AG10803 (cell line): Measurements from ENCODE around the gene MINPP1.
"Not testable (repeated sequence)": the region's sequence is repeated elsewhere in the genome, so short reads cannot be mapped to it uniquely, and the experiment has no call there.

ENCODE experiments used
- DNase-seq: peaks from one replicate; pipeline ENCODE4 v3.0.0; 2010; ENCODE audit warnings: low read depth
- H3K4me3 ChIP-seq: 2 replicates; pipeline ENCODE4 v1.5.1; 2011; ENCODE audit warnings: mild to moderate bottlenecking, low read length, control low read depth
- CTCF ChIP-seq: conservative IDR thresholded peaks from 2 replicates; pipeline ENCODE4 v1.5.1; 2011; ENCODE audit warnings: mild to moderate bottlenecking, low read length, control low read depth, inconsistent platforms

MINPP1 gene, protein sequence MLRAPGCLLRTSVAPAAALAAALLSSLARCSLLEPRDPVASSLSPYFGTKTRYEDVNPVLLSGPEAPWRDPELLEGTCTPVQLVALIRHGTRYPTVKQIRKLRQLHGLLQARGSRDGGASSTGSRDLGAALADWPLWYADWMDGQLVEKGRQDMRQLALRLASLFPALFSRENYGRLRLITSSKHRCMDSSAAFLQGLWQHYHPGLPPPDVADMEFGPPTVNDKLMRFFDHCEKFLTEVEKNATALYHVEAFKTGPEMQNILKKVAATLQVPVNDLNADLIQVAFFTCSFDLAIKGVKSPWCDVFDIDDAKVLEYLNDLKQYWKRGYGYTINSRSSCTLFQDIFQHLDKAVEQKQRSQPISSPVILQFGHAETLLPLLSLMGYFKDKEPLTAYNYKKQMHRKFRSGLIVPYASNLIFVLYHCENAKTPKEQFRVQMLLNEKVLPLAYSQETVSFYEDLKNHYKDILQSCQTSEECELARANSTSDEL

GRCh38 chr10:87504640-87505365, at the start of gene MINPP1:
TSS of gene MINPP1 (plus strand) at chr10:87504893. CDS start at chr10:87504916, 23 bp downstream.
- no peak for TF ChIP-seq CTCF
- H3K4me3 ChIP-seq = peak within 1 kb of the TSS; percentile 88
- peak; percentile 81 for DNase-seq

DNA sequence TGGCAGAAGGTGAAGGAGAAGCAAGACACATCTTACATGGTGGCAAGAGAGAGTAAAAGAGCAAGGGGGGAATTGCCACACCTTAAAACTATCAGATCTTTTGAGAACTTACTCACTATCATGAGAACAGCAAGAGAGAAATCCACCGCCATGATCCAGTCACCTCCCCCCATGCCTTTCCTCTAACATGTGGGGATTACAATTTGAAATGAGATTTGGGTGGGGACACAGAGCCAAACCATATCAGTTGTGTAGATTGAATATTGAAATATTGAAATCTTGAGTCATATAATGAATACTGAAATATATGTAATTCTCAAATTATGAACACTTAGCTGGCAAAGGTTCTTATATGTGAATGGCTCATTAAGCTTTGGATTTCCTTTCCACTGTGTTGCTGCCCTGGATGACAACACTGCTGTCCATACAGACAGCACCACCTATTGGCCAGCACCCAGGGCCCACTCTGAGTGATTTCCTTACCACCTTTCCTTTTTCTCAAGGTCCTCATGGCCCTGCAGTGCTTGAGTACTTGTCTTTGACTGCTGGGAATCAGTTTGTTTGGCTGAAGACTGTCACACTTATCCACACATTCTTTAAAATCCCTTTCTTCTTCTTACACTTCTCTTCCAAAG, 48.0 kb upstream of the MINPP1 start:
- not testable (repeated sequence) for DNase-seq, H3K4me3 ChIP-seq

DNA sequence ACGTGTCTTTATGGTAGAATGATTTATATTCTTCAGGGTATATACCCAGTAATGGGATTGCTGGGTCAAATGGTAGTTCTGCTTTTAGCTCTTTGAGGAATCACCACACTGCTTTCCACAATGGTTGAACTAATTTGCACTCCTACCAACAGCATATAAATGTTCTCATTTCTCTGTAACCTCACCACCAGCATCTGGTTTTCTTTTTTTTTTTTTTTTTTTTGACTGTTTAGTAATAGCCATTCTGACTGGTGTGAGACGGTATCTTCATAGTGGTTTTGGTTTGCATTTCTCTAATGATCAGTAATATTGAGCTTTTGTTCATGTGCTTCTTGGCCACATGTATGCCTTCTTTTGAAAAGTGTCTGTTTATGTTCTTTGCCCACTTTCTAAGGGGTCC, 42.9 kb upstream of the MINPP1 start:
- H3K4me3 ChIP-seq, DNase-seq: not testable (repeated sequence)

DNA sequence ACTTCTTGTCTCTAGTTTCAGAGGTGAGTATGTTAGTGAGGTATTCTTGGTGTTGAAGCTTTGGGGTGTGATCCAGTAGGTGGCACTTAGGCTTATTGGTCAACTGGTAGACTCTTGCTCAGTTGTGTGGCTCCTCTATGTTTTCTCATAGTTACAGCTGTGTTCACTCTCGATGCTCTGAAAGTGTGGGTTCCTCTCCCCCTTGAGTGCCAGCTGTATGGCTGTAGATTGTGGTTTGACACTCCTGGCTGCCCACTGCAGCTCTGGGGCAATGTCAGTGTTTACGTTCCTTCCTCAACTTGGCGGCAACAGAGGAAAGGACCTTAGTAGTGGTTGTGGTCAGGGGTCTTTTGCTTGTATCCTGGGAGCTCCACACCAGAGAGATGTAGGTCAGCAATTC, 37.8 kb upstream of the MINPP1 start:
- not testable (repeated sequence) for DNase-seq, H3K4me3 ChIP-seq

DNA sequence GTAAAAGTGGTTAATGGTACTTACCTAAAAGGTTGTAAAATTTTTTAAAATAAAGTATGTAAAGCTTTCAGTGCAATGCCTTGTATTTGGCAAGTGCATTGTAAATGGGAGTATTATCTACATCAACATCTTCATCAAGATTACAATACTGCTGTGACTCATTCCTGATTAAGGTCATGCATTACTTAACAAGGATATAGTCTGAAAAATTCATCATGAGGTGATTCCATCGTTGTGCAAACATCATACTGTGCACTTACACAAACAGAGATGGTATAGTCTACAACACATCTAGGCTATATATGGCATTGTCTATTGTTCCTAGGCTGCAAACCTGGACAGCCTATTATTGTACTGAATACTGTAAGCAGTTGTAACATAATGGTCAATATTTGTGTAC, 16.0 kb upstream of the MINPP1 start:
- not testable (repeated sequence) for DNase-seq, H3K4me3 ChIP-seq

DNA sequence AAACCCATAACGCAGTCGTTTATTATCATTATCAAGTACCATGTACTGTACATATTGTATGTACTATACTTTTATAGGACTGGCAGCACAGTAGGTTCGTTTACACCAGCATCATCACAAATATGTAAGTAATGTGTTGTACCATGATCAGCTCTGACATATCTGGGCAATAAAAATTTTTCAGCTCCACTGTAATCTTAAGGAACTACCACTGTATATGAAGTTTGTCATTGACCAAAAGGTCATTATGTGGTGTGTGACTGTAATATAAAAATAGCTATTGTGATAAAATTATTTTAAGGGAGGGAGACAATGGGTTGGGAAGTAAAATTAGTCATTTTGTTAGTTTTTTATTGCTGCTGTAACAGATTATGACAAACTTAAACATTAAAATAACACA, 14.4 kb upstream of the MINPP1 start:
- not testable (repeated sequence) for DNase-seq, H3K4me3 ChIP-seq

DNA sequence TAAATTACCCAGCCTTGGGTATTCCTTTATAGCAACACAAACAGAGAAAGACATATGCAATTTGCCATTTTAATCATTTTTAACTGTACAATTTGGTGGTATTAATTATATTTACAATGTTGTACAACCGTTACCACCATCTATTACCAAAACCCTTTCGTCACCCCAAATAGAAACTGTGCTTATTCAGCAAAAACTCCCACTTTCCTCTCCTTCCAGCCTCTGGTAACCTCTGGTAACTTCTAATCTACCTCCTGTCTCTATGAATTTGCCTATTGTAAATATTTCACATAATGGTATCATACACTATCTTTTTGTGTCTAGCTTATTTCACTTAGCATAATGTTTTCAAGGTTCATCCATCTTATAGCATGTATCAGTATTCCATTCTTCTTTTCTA, 12.2 kb upstream of the MINPP1 start:
- DNase-seq, H3K4me3 ChIP-seq: not testable (repeated sequence)

DNA sequence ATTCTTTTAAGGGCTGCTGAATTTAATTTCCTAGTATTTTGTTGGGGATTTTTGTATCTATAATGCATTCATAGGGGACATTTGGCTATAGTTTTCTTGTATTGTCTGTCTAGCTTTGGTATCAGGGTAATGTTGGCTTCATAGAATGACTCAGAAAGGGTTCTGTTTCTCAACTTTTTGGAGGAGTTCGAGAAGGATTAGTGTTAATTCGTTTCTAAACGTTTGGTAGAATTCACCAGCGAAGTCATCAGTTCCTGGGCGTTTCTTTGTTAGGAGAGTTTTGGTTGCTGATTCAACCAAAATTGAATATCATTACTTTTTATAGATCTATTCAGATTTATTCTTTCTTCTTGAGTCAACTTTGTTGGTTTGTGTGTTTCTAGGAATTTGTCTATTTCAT, 9.2 kb upstream of the MINPP1 start:
- DNase-seq, H3K4me3 ChIP-seq: not testable (repeated sequence)

DNA sequence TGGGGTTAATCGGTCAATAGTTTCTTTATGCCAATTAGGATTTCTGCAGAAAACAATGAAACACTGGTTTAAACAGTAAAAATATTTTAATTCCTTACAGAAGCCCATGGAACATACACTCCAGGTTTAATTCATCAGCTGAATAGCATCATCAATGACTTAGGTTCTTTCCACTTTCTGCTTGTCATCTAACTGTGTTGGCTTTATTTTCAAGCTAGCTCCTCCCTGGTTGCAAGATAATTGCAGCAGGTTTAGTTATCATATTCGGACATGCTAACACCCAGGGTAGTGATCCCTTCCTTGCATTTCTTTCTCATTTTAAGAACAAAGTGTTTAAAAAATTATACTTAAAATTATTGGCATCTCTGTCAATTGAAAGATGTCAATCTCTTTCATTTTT, 7.3 kb upstream of the MINPP1 start:
- not testable (repeated sequence) for DNase-seq, H3K4me3 ChIP-seq

DNA sequence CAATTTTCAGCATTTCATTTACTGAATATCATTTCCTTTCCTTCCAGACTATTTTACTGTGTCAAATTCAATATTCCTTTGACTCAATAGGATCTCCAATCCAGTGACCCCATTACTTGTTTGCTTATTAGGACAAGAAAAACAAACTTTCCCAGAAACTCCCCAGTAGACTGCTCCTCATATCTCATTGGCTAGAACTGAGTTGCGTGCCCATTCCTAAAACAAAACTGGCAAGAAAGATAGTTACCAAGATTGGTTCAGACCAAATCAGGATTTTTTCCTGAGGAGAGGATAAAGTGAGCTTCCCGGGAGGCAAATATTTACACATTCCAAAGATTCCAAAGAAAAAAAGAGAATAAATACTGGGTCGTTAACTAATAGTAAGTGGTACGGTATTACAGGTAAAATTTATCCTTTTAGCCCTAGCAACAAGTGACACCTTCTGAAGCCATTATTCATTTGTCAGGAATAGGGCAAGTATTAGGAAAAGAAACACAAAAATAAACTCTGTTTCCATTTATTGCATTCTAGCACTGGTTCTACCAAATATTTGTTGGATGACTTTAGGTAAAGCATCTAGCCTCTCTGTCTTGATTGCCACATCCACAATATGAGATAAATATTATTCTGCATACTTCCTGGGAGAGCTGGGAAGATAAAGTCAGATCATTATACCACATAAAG, 6.4 kb upstream of the MINPP1 start:
- not testable (repeated sequence) for DNase-seq, H3K4me3 ChIP-seq

- no peak overlapping the region for H3K4me3 ChIP-seq
- DNase-seq = no peak
- TF ChIP-seq CTCF = no peak
Observed at GRCh38 chr10:87500646-87501048, 4.0 kb upstream of the MINPP1 start.
